Fibroblast of the aortic adventitia (primary cell): ENCODE results near the gene LTBP1. TPM values are rescaled to one million over a fixed set of nuclear protein-coding genes. Genes with fewer than 3 reads are reported as not detected.

Experiments used
- DNase-seq: peaks from one replicate; pipeline ENCODE4 v3.0.0-alpha.2; 2010; ENCODE audit warnings: low read depth
- H3K4me3 ChIP-seq: 2 replicates; pipeline ENCODE4 v1.5.1; 2011; ENCODE audit warnings: low read depth, mild to moderate bottlenecking, control low read depth, low read length, moderate library complexity
- CTCF ChIP-seq: IDR thresholded peaks from 2 replicates; pipeline ENCODE4 v1.5.1; 2011; ENCODE audit warnings: mild to moderate bottlenecking, low read length, control low read depth, inconsistent platforms; ENCODE audit not compliant: insufficient read depth
- total RNA-seq: library from RNA; depleted of rRNA; stranded (reverse); fragments of >200 nt; gene quantifications from 2 replicates; pipeline ENCODE4 v1.2.3, GENCODE V29; 2012; ENCODE audit warnings: low replicate concordance

LTBP1 gene
- total RNA-seq, 1 donor, result 947 TPM

GRCh38 chr2:32931519-32931918 lies 15.2 kb upstream of the LTBP1 start:
- no peak for TF ChIP-seq CTCF
- no peak overlapping the region for H3K4me3 ChIP-seq
- no peak for DNase-seq

DNA sequence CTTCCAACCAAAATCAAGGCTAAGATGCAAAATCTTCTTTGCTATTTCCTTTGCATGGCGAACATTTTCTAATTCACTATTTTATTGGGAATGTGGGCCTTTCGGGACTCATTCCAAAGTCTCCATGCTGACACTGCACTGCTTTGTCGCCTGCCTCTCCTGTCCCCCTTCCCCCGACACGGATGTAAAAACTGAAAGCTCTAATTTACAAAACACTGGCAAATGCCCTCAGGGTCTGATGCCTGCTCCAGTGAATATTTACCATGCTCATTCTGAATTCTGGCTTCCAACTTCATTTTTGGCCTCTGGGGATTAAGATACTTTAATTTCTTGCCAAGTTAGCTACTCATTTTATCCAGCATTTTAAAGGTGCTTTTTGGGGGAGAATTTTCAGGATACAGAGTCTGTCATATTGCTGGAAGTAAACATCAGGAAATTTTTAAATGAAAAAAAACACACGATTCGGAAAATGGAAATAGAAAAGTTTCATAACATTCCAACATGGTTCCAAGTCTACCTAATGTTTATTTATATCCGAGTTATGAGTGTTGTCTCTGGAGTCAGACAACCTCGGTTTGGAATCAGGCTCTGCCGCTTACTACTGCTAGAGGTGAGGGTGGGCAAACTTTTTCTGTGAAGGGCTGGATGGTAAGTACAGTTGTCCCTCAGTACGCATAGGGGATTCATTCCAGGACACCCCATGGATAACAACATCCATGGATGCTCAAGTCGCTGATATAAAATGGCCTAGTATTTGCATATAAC lies 14.6 kb upstream of the LTBP1 start:
- TF ChIP-seq CTCF, result no peak
- H3K4me3 ChIP-seq, result no peak overlapping the region
- no peak for DNase-seq

DNA sequence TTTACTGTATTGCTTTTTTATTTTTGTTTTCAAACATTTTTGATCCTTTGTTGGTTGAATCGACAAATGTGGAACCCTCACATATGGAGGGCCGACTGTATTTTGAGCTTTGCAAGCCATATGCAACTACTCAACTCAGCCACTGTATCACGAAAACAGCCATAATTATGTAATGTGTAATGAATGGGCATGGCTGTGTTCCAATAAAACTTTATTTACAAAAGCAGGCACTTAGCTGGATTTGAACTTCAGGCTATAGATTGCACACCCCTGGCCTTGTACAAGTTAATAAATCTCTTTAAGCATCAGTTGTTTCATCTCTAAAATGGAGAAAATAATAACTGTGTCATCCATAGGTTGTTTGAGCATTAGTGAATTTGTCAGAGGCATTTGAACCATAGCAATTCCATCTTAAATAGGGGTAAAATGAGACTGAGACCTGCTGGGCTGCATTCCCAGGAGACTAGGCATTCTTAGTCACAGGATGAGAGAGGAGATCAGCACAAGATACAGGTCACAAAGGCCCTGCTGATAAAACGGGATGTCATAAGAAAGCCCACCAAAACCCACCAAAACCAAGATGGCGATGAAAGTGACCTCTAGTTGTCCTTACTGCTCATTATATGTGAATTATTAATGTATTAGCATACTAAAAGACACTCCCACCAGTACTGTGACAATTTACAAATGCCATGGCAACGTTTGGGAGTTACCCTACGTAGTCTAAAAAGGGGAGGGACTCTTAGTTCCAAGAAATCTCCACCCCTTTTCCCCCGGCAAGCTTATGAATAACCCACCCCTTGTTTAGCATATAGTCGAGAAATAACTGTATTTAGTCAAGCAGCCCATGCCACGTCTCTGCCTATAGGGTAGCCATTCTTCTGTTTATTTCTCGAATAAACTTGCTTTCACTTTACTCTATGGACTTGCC lies 13.7 kb upstream of the LTBP1 start:
- no peak for TF ChIP-seq CTCF
- no peak for DNase-seq
- no peak overlapping the region for H3K4me3 ChIP-seq

- TF ChIP-seq CTCF, result no peak
- no peak for DNase-seq
- no peak overlapping the region for H3K4me3 ChIP-seq
Observed at GRCh38 chr2:32933756-32934095, 13.0 kb upstream of the LTBP1 start.

DNA sequence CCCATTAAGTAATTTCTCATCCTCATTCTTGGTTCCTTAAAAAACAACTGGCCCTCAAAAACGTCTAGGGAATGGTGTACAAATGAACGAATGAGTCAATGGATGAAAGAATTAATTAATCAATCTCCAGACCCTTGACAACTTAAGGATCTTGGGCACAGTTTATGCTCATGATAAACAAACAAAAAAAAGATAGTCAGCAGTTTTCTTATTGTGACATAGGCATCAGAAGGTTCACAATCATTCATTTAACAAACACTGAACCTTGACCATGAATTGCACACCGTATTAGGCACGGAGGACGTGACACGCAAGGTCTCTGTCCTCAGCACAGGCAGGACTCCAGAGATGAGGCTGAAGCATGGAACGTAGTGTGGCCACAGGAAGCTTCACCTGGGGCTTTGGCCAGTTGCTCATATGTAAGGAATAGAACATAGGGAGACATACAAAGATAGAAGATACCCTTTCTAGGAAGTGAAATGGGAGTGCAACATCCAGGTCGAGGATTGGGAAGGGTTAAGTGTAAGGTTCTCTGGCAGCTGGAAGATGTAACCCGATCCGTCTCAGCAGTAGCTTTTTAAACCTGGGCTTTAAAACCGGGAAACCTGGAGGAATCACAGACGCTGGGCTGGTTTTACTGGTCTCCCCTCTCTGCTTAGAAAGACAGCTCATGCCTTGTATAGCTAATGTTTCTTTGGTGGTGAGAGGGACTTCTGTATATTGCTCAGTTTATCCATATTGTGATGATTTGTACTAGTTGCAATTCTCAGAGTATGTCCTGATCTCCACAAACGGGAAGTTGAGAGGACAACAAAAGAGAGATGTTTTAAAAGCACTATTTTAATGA lies 8.9 kb upstream of the LTBP1 start:
- H3K4me3 ChIP-seq, result no peak overlapping the region
- no peak for TF ChIP-seq CTCF
- DNase-seq, result peak; percentile 12

GRCh38 chr2:32938934-32939333 lies 7.8 kb upstream of the LTBP1 start:
- DNase-seq, result no peak
- H3K4me3 ChIP-seq, result no peak overlapping the region
- no peak for TF ChIP-seq CTCF
